ENCODE measurements around the gene CCDC81. TPM values are rescaled to one million over a fixed set of nuclear protein-coding genes. Genes with fewer than 3 reads are reported as not detected.
"Not testable (repeated sequence)": the region's sequence is repeated elsewhere in the genome, so short reads cannot be mapped to it uniquely, and the experiment has no call there.

CCDC81 gene
- 0.25 TPM for total RNA-seq
- long read RNA-seq: 0 reads

GRCh38 chr11:86374586-86374985 is at the start of gene CCDC81:
CCDC81 (plus strand) TSS chr11:86374887; CDS start chr11:86375164, 277 bp downstream.
- ATAC-seq: no peak
- intact Hi-C loops (cut with micrococcal nuclease): no loop called here
- no peak for DNase-seq

- no peak for DNase-seq
- intact Hi-C loops (cut with micrococcal nuclease): loop anchor here (10.0 kb wide), 1 partner anchor 100 kb away; no protein-coding TSS in a partner anchor
- no peak for ATAC-seq
These were observed 39.4 kb upstream of the CCDC81 start for GRCh38 chr11:86335131-86335767.

- DNase-seq (no peak), ATAC-seq (no peak)
- intact Hi-C loops (cut with micrococcal nuclease): loop anchor here (10.0 kb wide), 1 partner anchor 98 kb away; no protein-coding TSS in a partner anchor
These were observed 37.5 kb upstream of the CCDC81 start for GRCh38 chr11:86337227-86337626.

GRCh38 chr11:86341382-86341781 is 33.3 kb upstream of the CCDC81 start:
- ATAC-seq (no peak), DNase-seq (no peak)
- intact Hi-C loops (cut with micrococcal nuclease): no loop called here

- DNase-seq: no peak
- intact Hi-C loops (cut with micrococcal nuclease): no loop called here
These were observed 28.2 kb upstream of the CCDC81 start for GRCh38 chr11:86346513-86346912.

GRCh38 chr11:86355256-86355655 is 19.4 kb upstream of the CCDC81 start:
- no peak for ATAC-seq
- intact Hi-C loops (cut with micrococcal nuclease): no loop called here
- DNase-seq: no peak

More at GRCh38 chr11:86346513-86346912, 28.2 kb upstream of the CCDC81 start:
- no peak for ATAC-seq

- intact Hi-C loops (cut with micrococcal nuclease); DNase-seq; ATAC-seq: not testable (repeated sequence)
These were observed 17.3 kb upstream of the CCDC81 start for GRCh38 chr11:86357412-86357811.

GRCh38 chr11:86358720-86359119 is 16.0 kb upstream of the CCDC81 start:
- ATAC-seq: no peak

GRCh38 chr11:86360775-86361395 is 13.8 kb upstream of the CCDC81 start:
- DNase-seq (no peak), ATAC-seq (no peak)
- intact Hi-C loops (cut with micrococcal nuclease): no loop called here

More at GRCh38 chr11:86358720-86359119, 16.0 kb upstream of the CCDC81 start:
- intact Hi-C loops (cut with micrococcal nuclease): no loop called here
- no peak for DNase-seq

- ATAC-seq (no peak), DNase-seq (no peak)
- intact Hi-C loops (cut with micrococcal nuclease): no loop called here
These were observed 11.3 kb upstream of the CCDC81 start for GRCh38 chr11:86363424-86363823.

GRCh38 chr11:86365546-86365945 is 9.1 kb upstream of the CCDC81 start:
- intact Hi-C loops (cut with micrococcal nuclease): no loop called here
- ATAC-seq (no peak), DNase-seq (no peak)

GRCh38 chr11:86369668-86370067 is 5.0 kb upstream of the CCDC81 start:
- ATAC-seq (no peak), DNase-seq (no peak)
- intact Hi-C loops (cut with micrococcal nuclease): no loop called here

- DNase-seq (no peak), ATAC-seq (no peak)
- intact Hi-C loops (cut with micrococcal nuclease): no loop called here
These were observed 4.5 kb upstream of the CCDC81 start for GRCh38 chr11:86370171-86370570.

GRCh38 chr11:86370922-86371594 is 3.6 kb upstream of the CCDC81 start:
- DNase-seq (no peak), ATAC-seq (no peak)
- intact Hi-C loops (cut with micrococcal nuclease): no loop called here

- intact Hi-C loops (cut with micrococcal nuclease): no loop called here
- ATAC-seq: no peak
These were observed 2.6 kb upstream of the CCDC81 start for GRCh38 chr11:86372041-86372440.

GRCh38 chr11:86372586-86372985 is 2.1 kb upstream of the CCDC81 start:
- DNase-seq (no peak), ATAC-seq (no peak)
- intact Hi-C loops (cut with micrococcal nuclease): no loop called here

More at GRCh38 chr11:86372041-86372440, 2.6 kb upstream of the CCDC81 start:
- no peak for DNase-seq

- intact Hi-C loops (cut with micrococcal nuclease): no loop called here
- ATAC-seq (no peak), DNase-seq (no peak)
These were observed 618 bp upstream of the CCDC81 start for GRCh38 chr11:86374069-86374468.

- intact Hi-C loops (cut with micrococcal nuclease): no loop called here
- DNase-seq: no peak
- ATAC-seq: no peak
These were observed 3.3 kb downstream of the CCDC81 start for GRCh38 chr11:86377972-86378371.

GRCh38 chr11:86380295-86381059 is 5.8 kb downstream of the CCDC81 start:
- DNase-seq: no peak
- intact Hi-C loops (cut with micrococcal nuclease): no loop called here
- no peak for ATAC-seq

Data from left ventricle myocardium superior (tissue), 1 donor.